AG04450 (cell line): ENCODE data around the gene CATSPERD. TPM values are rescaled to one million over a fixed set of nuclear protein-coding genes. Genes with fewer than 3 reads are reported as not detected.

ENCODE experiments used
- CTCF ChIA-PET: fragments of 300-600, 350-600 bp; formaldehyde crosslinking; extraction: SDS; loops from one replicate; lab custom pipeline; 2022; ENCODE audit warnings: antibody characterized with exemption, inconsistent platforms; lab: Charles Lee
- POLR2A ChIA-PET: fragments of 350-600 bp; formaldehyde crosslinking; extraction: SDS; loops from one replicate; lab custom pipeline; 2021; ENCODE audit warnings: antibody characterized with exemption, inconsistent platforms; lab: Yijun Ruan, JAX
- DNase-seq: peaks from one replicate; pipeline ENCODE4 v3.0.0-alpha.2; 2011; ENCODE audit warnings: low read depth, low spot score
- H3K27ac ChIP-seq: one replicate; pipeline ENCODE4 v1.5.1; 2012; ENCODE audit warnings: low read depth, low read length, control low read depth
- H3K27me3 ChIP-seq: one replicate; pipeline ENCODE4 v1.6.0; 2012; ENCODE audit warnings: low read length; ENCODE audit not compliant: control insufficient read depth, insufficient read depth
- H3K4me3 ChIP-seq: 2 replicates; pipeline ENCODE4 v1.5.1; 2011; ENCODE audit warnings: mild to moderate bottlenecking, low read depth, low read length, control low read depth
- H3K9me3 ChIP-seq: 2 replicates; pipeline ENCODE4 v1.5.1; 2012; ENCODE audit warnings: low read length; ENCODE audit not compliant: control insufficient read depth, insufficient read depth
- polyA plus RNA-seq: library from polyadenylated mRNA; depleted of rRNA; stranded (reverse); fragments of >200 nt; gene quantifications from 2 replicates; pipeline ENCODE4 v1.2.3, GENCODE V29; 2011
- TF ChIP-seq, protein P1 (sequence below): IDR thresholded peaks from 2 replicates; pipeline ENCODE4 v1.5.1; 2011; ENCODE audit warnings: low read depth, low read length, control low read depth, inconsistent platforms

The CATSPERD gene
- polyA plus RNA-seq, 1 experiment: not detected

DNA sequence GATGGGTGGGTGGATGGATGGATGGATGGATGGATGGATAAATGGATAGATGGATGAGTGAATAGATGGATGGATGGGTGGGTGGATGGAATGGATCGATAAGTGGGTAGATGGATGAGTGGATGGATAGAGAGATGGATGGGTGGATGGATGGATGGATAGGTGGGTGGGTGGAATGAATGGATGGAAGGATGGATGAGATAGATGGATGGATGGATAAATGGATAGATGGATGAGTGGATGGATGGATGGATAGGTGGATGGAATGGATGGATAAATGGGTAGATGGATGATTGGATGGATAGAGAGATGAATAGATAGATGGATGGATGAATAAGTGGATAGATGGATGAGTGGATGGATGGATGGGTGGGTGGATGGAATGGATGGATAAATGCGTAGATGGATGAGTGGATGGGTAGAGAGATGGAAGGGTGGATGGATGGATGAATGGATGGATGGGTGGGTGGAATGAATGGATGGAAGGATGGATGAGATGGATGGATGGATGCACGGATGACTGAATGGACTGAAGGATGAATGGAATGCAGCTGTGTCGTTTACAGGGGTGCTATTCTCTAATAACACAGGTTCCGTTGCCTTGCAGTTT, 42.3 kb downstream of the CATSPERD start:
- POLR2A ChIA-PET: no interaction called here
- TF ChIP-seq, protein P1, sequence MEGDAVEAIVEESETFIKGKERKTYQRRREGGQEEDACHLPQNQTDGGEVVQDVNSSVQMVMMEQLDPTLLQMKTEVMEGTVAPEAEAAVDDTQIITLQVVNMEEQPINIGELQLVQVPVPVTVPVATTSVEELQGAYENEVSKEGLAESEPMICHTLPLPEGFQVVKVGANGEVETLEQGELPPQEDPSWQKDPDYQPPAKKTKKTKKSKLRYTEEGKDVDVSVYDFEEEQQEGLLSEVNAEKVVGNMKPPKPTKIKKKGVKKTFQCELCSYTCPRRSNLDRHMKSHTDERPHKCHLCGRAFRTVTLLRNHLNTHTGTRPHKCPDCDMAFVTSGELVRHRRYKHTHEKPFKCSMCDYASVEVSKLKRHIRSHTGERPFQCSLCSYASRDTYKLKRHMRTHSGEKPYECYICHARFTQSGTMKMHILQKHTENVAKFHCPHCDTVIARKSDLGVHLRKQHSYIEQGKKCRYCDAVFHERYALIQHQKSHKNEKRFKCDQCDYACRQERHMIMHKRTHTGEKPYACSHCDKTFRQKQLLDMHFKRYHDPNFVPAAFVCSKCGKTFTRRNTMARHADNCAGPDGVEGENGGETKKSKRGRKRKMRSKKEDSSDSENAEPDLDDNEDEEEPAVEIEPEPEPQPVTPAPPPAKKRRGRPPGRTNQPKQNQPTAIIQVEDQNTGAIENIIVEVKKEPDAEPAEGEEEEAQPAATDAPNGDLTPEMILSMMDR: no peak

DNA sequence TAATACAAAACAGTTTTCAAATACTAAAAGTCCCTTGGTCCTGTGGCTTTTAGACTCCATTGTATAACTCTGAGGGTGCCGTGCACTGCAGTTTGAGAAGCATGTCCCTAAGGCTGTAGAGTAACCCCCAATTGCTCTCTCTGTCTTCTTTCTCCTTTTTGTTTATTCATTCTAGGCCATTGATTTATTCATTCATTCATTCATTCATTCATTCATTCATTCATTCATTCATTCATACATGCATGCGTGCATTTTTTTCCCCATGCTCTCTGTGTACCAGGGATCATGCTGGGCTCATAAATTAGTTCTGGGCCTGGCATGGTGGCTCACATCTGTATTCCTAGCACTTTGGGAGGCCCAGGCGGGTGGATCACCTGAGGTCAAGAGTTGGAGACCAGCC, 44.8 kb downstream of the CATSPERD start:
- H3K27ac ChIP-seq: no peak overlapping the region
- no peak for DNase-seq
- POLR2A ChIA-PET: no interaction called here
- H3K9me3 ChIP-seq: no peaks in the 10 kb centered on the region; the same call in 1 of the 2 replicates
- CTCF ChIA-PET: no interaction called here
- TF ChIP-seq, protein P1: no peak
- no peaks in the 10 kb centered on the region for H3K27me3 ChIP-seq
- H3K4me3 ChIP-seq: no peak overlapping the region

More for the DNA sequence above, 42.3 kb downstream of the CATSPERD start:
- H3K27me3 ChIP-seq: no peaks in the 10 kb centered on the region
- H3K4me3 ChIP-seq: no peak overlapping the region
- H3K9me3 ChIP-seq: no peaks in the 10 kb centered on the region
- CTCF ChIA-PET: no interaction called here
- no peak for DNase-seq
- no peak overlapping the region for H3K27ac ChIP-seq

DNA sequence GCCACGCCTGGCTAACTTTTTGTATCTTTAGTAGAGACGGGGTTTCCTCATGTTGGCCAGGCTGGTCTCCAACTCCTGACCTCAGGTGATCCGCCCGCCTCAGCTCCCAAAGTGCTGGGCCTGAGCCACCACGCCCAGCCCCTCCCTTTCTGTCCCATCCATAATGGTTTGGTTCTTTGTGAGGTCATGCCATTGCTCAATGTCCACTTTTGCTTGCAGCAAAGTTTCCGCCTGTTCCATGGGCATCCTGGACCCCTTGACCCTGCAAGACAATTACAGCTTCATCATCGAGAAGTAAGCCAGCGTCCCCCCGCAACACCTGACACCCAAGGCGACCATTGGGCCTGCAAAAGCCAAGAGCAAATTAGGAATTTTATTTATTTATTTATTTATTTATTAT, 47.5 kb downstream of the CATSPERD start:
- TF ChIP-seq, protein P1: no peak
- DNase-seq: no peak
- Histone ChIP-seq H3K9me3 (no peaks in the 10 kb centered on the region; the same call in 1 of the 2 replicates), H3K27me3 (no peaks in the 10 kb centered on the region), H3K27ac (no peak overlapping the region), H3K4me3 (no peak overlapping the region)
- ChIA-PET CTCF (no interaction called here), POLR2A (no interaction called here)

DNA sequence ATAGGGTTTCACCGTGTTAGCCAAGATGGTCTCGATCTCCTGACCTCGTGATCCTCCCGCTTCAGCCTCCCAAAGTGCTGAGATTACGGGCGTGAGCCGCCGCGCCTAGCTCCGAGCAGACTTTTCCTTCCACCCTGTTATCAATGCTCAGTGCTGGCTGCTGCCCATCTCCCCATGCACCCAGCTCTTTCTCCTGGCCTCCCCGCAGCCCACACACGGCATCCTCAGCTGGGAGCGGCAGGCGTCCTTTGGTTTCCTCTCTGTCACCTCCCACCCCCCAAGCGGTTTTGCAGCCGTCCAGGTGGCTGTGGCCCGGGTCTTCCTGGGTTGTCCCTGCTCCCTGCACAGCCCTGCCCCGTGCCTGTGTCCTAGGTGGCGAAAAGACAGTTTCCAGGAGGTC, 52.0 kb downstream of the CATSPERD start:
- H3K9me3 ChIP-seq: no peaks in the 10 kb centered on the region; the same call in 1 of the 2 replicates
- TF ChIP-seq, protein P1: no peak
- H3K4me3 ChIP-seq: no peak overlapping the region
- H3K27me3 ChIP-seq: peaks cover 4% of the 10 kb centered on the region
- no peak overlapping the region for H3K27ac ChIP-seq
- ChIA-PET CTCF (interaction anchor here (0.7 to 0.9 kb wide), 2 partner anchors 212 to 275 kb away, joined by 3 to 10 read pairs; no protein-coding TSS in a partner anchor), POLR2A (no interaction called here)
- no peak for DNase-seq

DNA sequence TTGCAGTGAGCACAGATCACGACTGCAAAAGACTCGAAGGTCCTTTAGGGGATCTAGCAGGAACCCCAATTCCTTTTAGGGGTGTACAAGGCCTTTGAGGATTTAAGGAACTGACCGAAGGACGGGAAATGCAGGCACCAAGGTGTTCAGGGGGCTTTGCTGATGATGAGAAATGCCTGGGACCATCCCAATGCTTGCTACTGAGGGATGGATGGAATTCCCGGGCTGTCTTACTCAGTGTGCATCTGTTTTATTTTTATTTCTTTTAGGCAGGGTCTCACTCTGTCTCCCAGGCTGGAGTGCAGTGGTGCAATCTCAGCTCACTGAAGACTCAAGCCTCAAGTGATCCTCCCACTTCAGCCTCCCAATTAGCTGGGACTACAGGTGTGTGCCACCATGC, 52.8 kb downstream of the CATSPERD start:
- ChIA-PET CTCF (interaction anchor here (0.6 to 2.3 kb wide), 6 partner anchors 10 to 274 kb away, joined by 3 to 29 read pairs (median 6); partner anchors contain the start of gene PRR22), POLR2A (no interaction called here)
- Histone ChIP-seq H3K27me3 (peaks cover 4% of the 10 kb centered on the region), H3K4me3 (no peak overlapping the region), H3K9me3 (no peaks in the 10 kb centered on the region; the same call in 1 of the 2 replicates), H3K27ac (no peak overlapping the region)
- TF ChIP-seq, protein P1: no peak
- DNase-seq: no peak
